ENCODE results near the gene PKHD1. TPM values are rescaled to one million over a fixed set of nuclear protein-coding genes. Genes with fewer than 3 reads are reported as not detected.

Gene PKHD1
- total RNA-seq, 2 donors from 2014 or later = 0.20 TPM

DNA sequence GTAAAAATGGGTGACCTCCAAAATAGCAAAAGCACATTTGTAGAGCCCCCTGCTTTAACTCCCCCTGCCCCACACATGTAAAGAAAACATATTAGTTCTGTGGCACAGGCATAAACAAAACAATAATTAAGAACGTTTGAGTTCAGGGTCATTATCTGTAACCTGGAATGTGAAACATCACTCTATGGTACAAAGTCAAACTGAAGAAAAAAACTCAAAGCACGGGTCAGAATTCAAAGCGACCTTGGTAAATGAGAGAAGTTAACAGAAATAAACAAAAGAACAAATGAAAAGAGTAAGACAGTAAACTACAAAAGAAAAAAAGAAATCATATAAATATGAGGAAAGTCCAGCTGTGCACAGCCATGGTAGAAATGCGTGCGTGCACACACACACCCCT, 67.5 kb downstream of the PKHD1 start:
- Mint-ChIP-seq H3K4me3 (no peak overlapping the region), H3K27ac (no peak overlapping the region), H3K9me3 (no peaks in the 10 kb centered on the region), H3K4me1 (peaks cover 19% of the 10 kb centered on the region), H3K27me3 (ENCODE audit: insufficient read depth) (no peaks in the 10 kb centered on the region), H3K36me3 (ENCODE audit: low read depth) (no peaks in the 10 kb centered on the region)
- Histone ChIP-seq H3K4me3 (ENCODE audit: low read length) (no peak overlapping the region), H3K36me3 (ENCODE audit: control insufficient read depth, insufficient read depth, low read length) (no peaks in the 10 kb centered on the region), H3K27ac (ENCODE audit: low read depth, low read length) (no peak overlapping the region), H3K9me3 (ENCODE audit: control insufficient read depth, low read length) (no peaks in the 10 kb centered on the region), H3K27me3 (ENCODE audit: control insufficient read depth, insufficient read depth, low read length, poor library complexity, severe bottlenecking) (no peaks in the 10 kb centered on the region), H3K4me1 (ENCODE audit: control insufficient read depth, insufficient read depth, low read length) (peaks cover 6% of the 10 kb centered on the region), H3K9ac (ENCODE audit: extremely low read depth, low read length, poor library complexity, severe bottlenecking) (no peak overlapping the region)
- 67 to 79% methylated on average over 1 to 5 of the region's 5 CpGs for WGBS, 2 experiments (ENCODE audit: insufficient coverage in 1 of 2, insufficient read length in 1 of 2)
- TF ChIP-seq CTCF (conservative IDR thresholded peaks at IDR 0.05) = no peak
- no peak for DNase-seq

GRCh38 chr6:52019092-52019491, 68.3 kb downstream of the PKHD1 start:
- no peak overlapping the region for H3K4me3 Mint-ChIP-seq
- 72 to 100% methylated on average over 1 to 3 of the region's 3 CpGs for WGBS, 2 experiments (ENCODE audit: insufficient coverage in 1 of 2, insufficient read length in 1 of 2)
- no peaks in the 10 kb centered on the region for H3K9me3 Mint-ChIP-seq
- H3K9me3 ChIP-seq (ENCODE audit: control insufficient read depth, low read length) = no peaks in the 10 kb centered on the region
- H3K9ac ChIP-seq (ENCODE audit: extremely low read depth, low read length, poor library complexity, severe bottlenecking) = no peak overlapping the region
- no peak overlapping the region for H3K27ac Mint-ChIP-seq
- TF ChIP-seq CTCF (conservative IDR thresholded peaks at IDR 0.05) = no peak
- no peaks in the 10 kb centered on the region for H3K36me3 ChIP-seq (ENCODE audit: control insufficient read depth, insufficient read depth, low read length)
- no peaks in the 10 kb centered on the region for H3K36me3 Mint-ChIP-seq (ENCODE audit: low read depth)
- no peak overlapping the region for H3K27ac ChIP-seq (ENCODE audit: low read depth, low read length)
- no peak overlapping the region for H3K4me3 ChIP-seq (ENCODE audit: low read length)
- no peaks in the 10 kb centered on the region for H3K27me3 Mint-ChIP-seq (ENCODE audit: insufficient read depth)
- no peak for DNase-seq
- H3K4me1 Mint-ChIP-seq = peaks cover 20% of the 10 kb centered on the region
- peaks cover 6% of the 10 kb centered on the region for H3K4me1 ChIP-seq (ENCODE audit: control insufficient read depth, insufficient read depth, low read length)
- H3K27me3 ChIP-seq (ENCODE audit: control insufficient read depth, insufficient read depth, low read length, poor library complexity, severe bottlenecking) = no peaks in the 10 kb centered on the region

DNA sequence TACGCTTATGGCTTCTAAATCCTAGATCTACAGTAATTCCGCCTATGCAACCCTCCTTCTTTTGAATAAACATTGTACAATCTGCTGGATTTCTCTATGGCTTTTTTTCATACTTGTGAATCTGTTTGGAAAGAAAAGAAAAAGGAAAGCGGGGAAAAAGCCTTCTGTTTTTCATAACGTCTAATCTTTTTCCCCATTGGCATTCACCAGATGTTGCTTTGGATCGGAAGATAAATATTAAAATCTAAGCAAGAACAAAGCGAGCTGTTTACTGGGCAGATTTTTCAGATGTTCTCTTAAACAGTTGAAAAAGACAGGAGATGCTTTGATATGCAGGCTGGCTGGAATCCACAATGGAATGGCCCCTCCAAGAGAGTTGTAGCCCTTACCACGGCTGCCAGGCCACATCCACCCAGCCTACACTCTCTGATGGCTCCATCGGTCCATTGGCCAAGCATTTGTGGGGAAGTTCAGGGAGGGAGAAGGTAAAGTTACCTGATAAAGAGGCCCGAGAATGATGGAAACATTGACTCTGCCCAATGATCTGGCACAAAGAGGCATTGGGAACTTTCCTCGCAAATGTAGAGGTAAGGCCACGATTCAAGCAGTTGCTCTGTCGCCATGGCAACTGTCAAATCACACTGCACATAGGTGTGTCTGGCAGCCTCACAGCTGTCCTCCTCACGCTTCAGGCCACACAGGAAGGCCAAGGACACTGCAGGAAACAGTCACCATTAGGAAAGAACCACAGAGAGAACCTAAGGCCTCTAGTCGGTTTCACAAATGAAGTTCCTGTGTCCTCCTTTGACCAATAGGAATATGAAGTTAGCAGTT, 70.3 kb downstream of the PKHD1 start:
- no peak overlapping the region for H3K27ac Mint-ChIP-seq
- Histone ChIP-seq H3K27me3 (ENCODE audit: control insufficient read depth, insufficient read depth, low read length, poor library complexity, severe bottlenecking) (no peaks in the 10 kb centered on the region), H3K4me3 (ENCODE audit: low read length) (no peak overlapping the region), H3K9me3 (ENCODE audit: control insufficient read depth, low read length) (no peaks in the 10 kb centered on the region), H3K27ac (ENCODE audit: low read depth, low read length) (no peak overlapping the region), H3K4me1 (ENCODE audit: control insufficient read depth, insufficient read depth, low read length) (peaks cover 6% of the 10 kb centered on the region), H3K36me3 (ENCODE audit: control insufficient read depth, insufficient read depth, low read length) (no peaks in the 10 kb centered on the region), H3K9ac (ENCODE audit: extremely low read depth, low read length, poor library complexity, severe bottlenecking) (no peak overlapping the region)
- WGBS, 2 experiments (ENCODE audit: insufficient coverage in 1 of 2, insufficient read length in 1 of 2) = 85 to 86% methylated on average over 9 to 14 of the region's 14 CpGs
- H3K27me3 Mint-ChIP-seq (ENCODE audit: insufficient read depth) = no peaks in the 10 kb centered on the region
- no peak for TF ChIP-seq CTCF (conservative IDR thresholded peaks at IDR 0.05)
- no peaks in the 10 kb centered on the region for H3K36me3 Mint-ChIP-seq (ENCODE audit: low read depth)
- peaks cover 26% of the 10 kb centered on the region for H3K4me1 Mint-ChIP-seq
- DNase-seq = peak; percentile 78
- H3K9me3 Mint-ChIP-seq = no peaks in the 10 kb centered on the region
- H3K4me3 Mint-ChIP-seq = no peak overlapping the region
